HepG2 (cell line): Measurements from ENCODE around the gene DNAH9. TPM values are rescaled to one million over a fixed set of nuclear protein-coding genes. Genes with fewer than 3 reads are reported as not detected.

Experiments
- ATAC-seq: fragments of 200-7000 bp; cut with Tn5 transposase; 3 replicates; pipeline ENCODE4 v1.9.1; 2020; ENCODE audit warnings: mild to moderate bottlenecking, moderate library complexity
- BruUV-seq: library from RNA; stranded (reverse); fragments of 400-500 nt; replicated peaks from 2 replicates; lab custom pipeline; 2021; lab: Mats Ljungman, UMichigan
- CTCF ChIA-PET: fragments of 300-600 bp; formaldehyde crosslinking; extraction: SDS; loops from one replicate; lab custom pipeline; 2021; ENCODE audit warnings: low total read pairs, inconsistent platforms, low intra/inter-chr PET ratio; lab: Yijun Ruan, JAX
- POLR2A ChIA-PET: fragments of 350-600 bp; sonication (Branson Sonifier 250); formaldehyde crosslinking; loops from one replicate; lab custom pipeline; 2020; ENCODE audit warnings: antibody characterized with exemption, inconsistent platforms; lab: Yijun Ruan, JAX
- DNase-seq: peaks from one replicate; pipeline ENCODE4 v3.0.0-alpha.2; 2015; ENCODE audit warnings: low spot score
- FAIRE-seq: peaks from 3 replicates; lab custom pipeline; 2011; peaks lifted over from hg19 to GRCh38; lab: Jason Lieb, UNC
- H2AFZ ChIP-seq: one replicate; pipeline ENCODE4 v1.6.1; 2011; ENCODE audit warnings: low read length, inconsistent platforms
- H3K27ac ChIP-seq: fragments of 300-600 bp; 3 replicates; pipeline ENCODE4 v1.8.0; 2011; ENCODE audit warnings: mixed run types, mild to moderate bottlenecking, mixed read lengths, low read length, inconsistent platforms; ENCODE audit not compliant: insufficient read depth; ENCODE audit errors: extremely low read length
- H3K27me3 ChIP-seq, 2 experiments: fragments of 200-600 bp in 1 of 2; 2 replicates in 1 of 2; 3 replicates in 1 of 2; pipeline versions ENCODE4 v1.6.0 to v1.8.0; 2011; ENCODE audit warnings: low read length in 2 of 2, mild to moderate bottlenecking in 2 of 2, moderate library complexity in 2 of 2, inconsistent platforms in 1 of 2; ENCODE audit not compliant: insufficient read depth in 2 of 2, control insufficient read depth in 1 of 2
- H3K36me3 ChIP-seq, 2 experiments: fragments of 200-600 bp in 1 of 2; replicated peaks in 1 of 2; 2 replicates in 1 of 2; 3 replicates in 1 of 2; pipeline versions ENCODE4 v1.5.1 to v1.8.0; 2011; ENCODE audit warnings: low read length in 2 of 2, inconsistent platforms in 1 of 2; ENCODE audit not compliant: insufficient read depth in 2 of 2, control insufficient read depth in 1 of 2
- H3K4me1 ChIP-seq: 2 replicates; pipeline ENCODE4 v1.5.1; 2012; ENCODE audit warnings: low read length, inconsistent platforms; ENCODE audit not compliant: insufficient read depth
- H3K4me2 ChIP-seq: 2 replicates; pipeline ENCODE4 v1.6.0; 2011; ENCODE audit warnings: low read depth, low read length, inconsistent platforms
- H3K4me3 ChIP-seq, 3 experiments: fragments of 200-600 bp in 1 of 3; sonication (generic), shearing (Covaris generic) in 1 of 3; replicated peaks in 1 of 3; 2 replicates each; pipeline ENCODE4 v1.5.1; 2011 to 2016; ENCODE audit warnings: low read length in 3 of 3, inconsistent platforms in 2 of 3, low read depth in 2 of 3, mild to moderate bottlenecking in 2 of 3, control low read depth in 1 of 3, mixed read lengths in 1 of 3; ENCODE audit not compliant: insufficient read depth in 1 of 3
- H3K79me2 ChIP-seq: one replicate; pipeline ENCODE4 v1.6.1; 2011; ENCODE audit warnings: low read length, inconsistent platforms; ENCODE audit not compliant: insufficient read depth
- H3K9ac ChIP-seq: 2 replicates; pipeline ENCODE4 v1.6.0; 2011; ENCODE audit warnings: mild to moderate bottlenecking, low read depth, low read length, inconsistent platforms; ENCODE audit not compliant: insufficient read depth
- H3K9me3 ChIP-seq: 2 replicates; pipeline ENCODE4 v1.5.1; 2012; ENCODE audit warnings: mild to moderate bottlenecking, low read length
- H4K20me1 ChIP-seq: 2 replicates; pipeline ENCODE4 v1.6.0; 2011; ENCODE audit warnings: inconsistent platforms, mild to moderate bottlenecking, low read length, moderate library complexity; ENCODE audit not compliant: insufficient read depth
- AKAP8 ChIP-seq: sonication (generic); formaldehyde crosslinking; IDR thresholded peaks from 2 replicates; pipeline ENCODE4 v1.5.1; 2020; ENCODE audit warnings: mild to moderate bottlenecking, missing genetic modification reagents
- FLYWCH1 ChIP-seq: sonication (generic); formaldehyde crosslinking; IDR thresholded peaks from 2 replicates; pipeline ENCODE4 v1.8.1; 2023; ENCODE audit warnings: mild to moderate bottlenecking, missing genetic modification reagents
- HIVEP1 ChIP-seq: sonication (generic); formaldehyde crosslinking; IDR thresholded peaks from 2 replicates; pipeline ENCODE4 v1.4.0; 2020; ENCODE audit warnings: mild to moderate bottlenecking, missing genetic modification reagents
- KMT2A ChIP-seq: sonication (generic); formaldehyde crosslinking; IDR thresholded peaks from 2 replicates; pipeline ENCODE4 v1.4.0; 2020; ENCODE audit warnings: missing genetic modification reagents
- NFE2L1 ChIP-seq: sonication (generic); formaldehyde crosslinking; IDR thresholded peaks from 2 replicates; pipeline ENCODE4 v1.4.0; 2020; ENCODE audit warnings: missing genetic modification reagents, mild to moderate bottlenecking, borderline replicate concordance
- ZBTB7A ChIP-seq: sonication (generic); formaldehyde crosslinking; IDR thresholded peaks from 2 replicates; pipeline ENCODE4 v1.8.0; 2022; ENCODE audit warnings: mild to moderate bottlenecking, missing genetic modification reagents
- ZMYM4 ChIP-seq: sonication (generic); formaldehyde crosslinking; IDR thresholded peaks from 2 replicates; pipeline ENCODE4 v1.8.1; 2023; ENCODE audit warnings: mild to moderate bottlenecking, missing genetic modification reagents
- ZNF33B ChIP-seq: sonication (generic); formaldehyde crosslinking; IDR thresholded peaks from 2 replicates; pipeline ENCODE4 v1.5.1; 2020; ENCODE audit warnings: mild to moderate bottlenecking, missing genetic modification reagents
- ZNF468 ChIP-seq: sonication (generic); formaldehyde crosslinking; IDR thresholded peaks from 2 replicates; pipeline ENCODE4 v1.8.0; 2022; ENCODE audit warnings: mild to moderate bottlenecking, moderate library complexity, missing genetic modification reagents
- WGBS: methylation state at CpG from one replicate; pipeline ENCODE4 v1.1.6; 2017; ENCODE audit warnings: low lambda C conversion rate; 5-methylcytosine and 5-hydroxymethylcytosine counted together
- in situ Hi-C: cut with HindIII; loops from 2 replicates; pipeline ENCODE4 v1.10.0; 2017; ENCODE audit warnings: low pct_unique_long_range_greater_than_20kb; ENCODE audit not compliant: extremely low pct_ligation_motif_present
- intact Hi-C: fragments of 100-400 bp; cut with micrococcal nuclease; formaldehyde crosslinking; loops from one replicate; pipeline ENCODE4 v1.10.0; 2022; ENCODE audit not compliant: unreplicated experiment
- polyA plus RNA-seq, 8 experiments: library from polyadenylated mRNA; depleted of rRNA in 3 of 8; stranded (reverse) in 7 of 8; unstranded in 1 of 8; fragments of >200 nt; fragmentation: Illumina TruSeq in 4 of 8; extraction: Trizol in 4 of 8; gene quantifications; 2 replicates each; pipeline versions ENCODE4 v1.2.1 to v1.2.3, GENCODE V29; 2011 to 2016; ENCODE audit warnings: low read depth in 4 of 8, missing spikeins in 1 of 8, mixed read lengths in 1 of 8; ENCODE audit not compliant: insufficient read depth in 1 of 8
- total RNA-seq, 5 experiments: library from RNA; depleted of rRNA; stranded (reverse); fragments of >200 nt; fragmentation: Illumina TruSeq; extraction: Trizol; gene quantifications; 2 replicates each; pipeline ENCODE4 v1.2.3, GENCODE V29; 2016; ENCODE audit warnings: low read depth in 1 of 5
- TF ChIP-seq, protein P1 (sequence below): sonication (generic); formaldehyde crosslinking; conservative IDR thresholded peaks from 2 replicates; pipeline ENCODE4 v1.4.0; 2020; ENCODE audit warnings: missing genetic modification reagents
- TF ChIP-seq, protein P2 (sequence below): IDR thresholded peaks from 2 replicates; pipeline ENCODE4 v1.4.0; 2020; ENCODE audit warnings: mild to moderate bottlenecking, missing genetic modification reagents

The DNAH9 gene
- total and polyA plus RNA-seq, 2 of the 13 experiments (the other 11 are each of a cell fraction or from before 2014, with no cell fraction given) = not detected

DNA sequence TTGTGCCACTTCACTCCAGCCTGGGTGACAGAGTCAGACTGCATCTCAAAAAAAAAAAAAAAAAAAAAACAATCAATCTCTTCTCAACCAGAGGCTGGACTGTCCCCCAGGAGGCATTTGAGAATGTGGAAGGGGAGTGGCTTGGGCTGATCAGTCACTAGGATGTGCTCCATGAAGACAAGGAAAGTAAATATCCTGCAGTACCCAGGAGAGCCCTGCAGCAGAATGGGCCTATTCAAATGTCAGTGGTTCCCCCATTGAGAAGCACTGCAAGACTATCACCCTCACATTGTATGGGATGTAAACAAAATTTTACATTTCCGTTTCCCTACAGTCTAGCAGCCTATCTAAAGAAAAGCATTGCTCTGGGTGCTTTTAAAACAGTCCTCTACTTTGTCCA lies 70.3 kb downstream of the DNAH9 start:
- no peak for FAIRE-seq
- TF ChIP-seq, protein P1, sequence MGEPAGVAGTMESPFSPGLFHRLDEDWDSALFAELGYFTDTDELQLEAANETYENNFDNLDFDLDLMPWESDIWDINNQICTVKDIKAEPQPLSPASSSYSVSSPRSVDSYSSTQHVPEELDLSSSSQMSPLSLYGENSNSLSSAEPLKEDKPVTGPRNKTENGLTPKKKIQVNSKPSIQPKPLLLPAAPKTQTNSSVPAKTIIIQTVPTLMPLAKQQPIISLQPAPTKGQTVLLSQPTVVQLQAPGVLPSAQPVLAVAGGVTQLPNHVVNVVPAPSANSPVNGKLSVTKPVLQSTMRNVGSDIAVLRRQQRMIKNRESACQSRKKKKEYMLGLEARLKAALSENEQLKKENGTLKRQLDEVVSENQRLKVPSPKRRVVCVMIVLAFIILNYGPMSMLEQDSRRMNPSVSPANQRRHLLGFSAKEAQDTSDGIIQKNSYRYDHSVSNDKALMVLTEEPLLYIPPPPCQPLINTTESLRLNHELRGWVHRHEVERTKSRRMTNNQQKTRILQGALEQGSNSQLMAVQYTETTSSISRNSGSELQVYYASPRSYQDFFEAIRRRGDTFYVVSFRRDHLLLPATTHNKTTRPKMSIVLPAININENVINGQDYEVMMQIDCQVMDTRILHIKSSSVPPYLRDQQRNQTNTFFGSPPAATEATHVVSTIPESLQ (CRISPR knock-in tag) = no peak
- no peak for TF ChIP-seq AKAP8
- TF ChIP-seq, protein P2, sequence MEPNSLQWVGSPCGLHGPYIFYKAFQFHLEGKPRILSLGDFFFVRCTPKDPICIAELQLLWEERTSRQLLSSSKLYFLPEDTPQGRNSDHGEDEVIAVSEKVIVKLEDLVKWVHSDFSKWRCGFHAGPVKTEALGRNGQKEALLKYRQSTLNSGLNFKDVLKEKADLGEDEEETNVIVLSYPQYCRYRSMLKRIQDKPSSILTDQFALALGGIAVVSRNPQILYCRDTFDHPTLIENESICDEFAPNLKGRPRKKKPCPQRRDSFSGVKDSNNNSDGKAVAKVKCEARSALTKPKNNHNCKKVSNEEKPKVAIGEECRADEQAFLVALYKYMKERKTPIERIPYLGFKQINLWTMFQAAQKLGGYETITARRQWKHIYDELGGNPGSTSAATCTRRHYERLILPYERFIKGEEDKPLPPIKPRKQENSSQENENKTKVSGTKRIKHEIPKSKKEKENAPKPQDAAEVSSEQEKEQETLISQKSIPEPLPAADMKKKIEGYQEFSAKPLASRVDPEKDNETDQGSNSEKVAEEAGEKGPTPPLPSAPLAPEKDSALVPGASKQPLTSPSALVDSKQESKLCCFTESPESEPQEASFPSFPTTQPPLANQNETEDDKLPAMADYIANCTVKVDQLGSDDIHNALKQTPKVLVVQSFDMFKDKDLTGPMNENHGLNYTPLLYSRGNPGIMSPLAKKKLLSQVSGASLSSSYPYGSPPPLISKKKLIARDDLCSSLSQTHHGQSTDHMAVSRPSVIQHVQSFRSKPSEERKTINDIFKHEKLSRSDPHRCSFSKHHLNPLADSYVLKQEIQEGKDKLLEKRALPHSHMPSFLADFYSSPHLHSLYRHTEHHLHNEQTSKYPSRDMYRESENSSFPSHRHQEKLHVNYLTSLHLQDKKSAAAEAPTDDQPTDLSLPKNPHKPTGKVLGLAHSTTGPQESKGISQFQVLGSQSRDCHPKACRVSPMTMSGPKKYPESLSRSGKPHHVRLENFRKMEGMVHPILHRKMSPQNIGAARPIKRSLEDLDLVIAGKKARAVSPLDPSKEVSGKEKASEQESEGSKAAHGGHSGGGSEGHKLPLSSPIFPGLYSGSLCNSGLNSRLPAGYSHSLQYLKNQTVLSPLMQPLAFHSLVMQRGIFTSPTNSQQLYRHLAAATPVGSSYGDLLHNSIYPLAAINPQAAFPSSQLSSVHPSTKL (CRISPR knock-in tag) = no peak
- no peak for TF ChIP-seq FLYWCH1
- no peak for TF ChIP-seq NFE2L1 (CRISPR knock-in tag)
- no peak for TF ChIP-seq ZBTB7A
- TF ChIP-seq HIVEP1 (CRISPR knock-in tag) = no peak
- no peak for TF ChIP-seq ZNF468
- TF ChIP-seq KMT2A (CRISPR knock-in tag) = no peak
- TF ChIP-seq ZNF33B (CRISPR knock-in tag) = no peak
- no peak for TF ChIP-seq ZMYM4
- intact Hi-C loops = no loop called here
- CTCF ChIA-PET = no interaction called here
- ATAC-seq = no peak
- no TSS peak for BruUV-seq
- H3K9ac ChIP-seq = no peak overlapping the region
- H3K4me1 ChIP-seq = no peaks in the 10 kb centered on the region
- no peak for DNase-seq
- in situ Hi-C loops = no loop called here
- no peak overlapping the region for H2AFZ ChIP-seq
- H3K27me3 ChIP-seq = no peaks in the 10 kb centered on the region
- H3K79me2 ChIP-seq = no peaks in the 10 kb centered on the region
- no peaks in the 10 kb centered on the region for H4K20me1 ChIP-seq
- no peak overlapping the region for H3K4me3 ChIP-seq
- no peaks in the 10 kb centered on the region for H3K36me3 ChIP-seq
- WGBS = 0% methylated on average over 1 of the region's 1 CpG
- POLR2A ChIA-PET = no interaction called here
- no peak overlapping the region for H3K4me2 ChIP-seq
- no peak overlapping the region for H3K27ac ChIP-seq
- H3K9me3 ChIP-seq = no peaks in the 10 kb centered on the region
